Measurements from ENCODE around the gene DOK4.

GRCh38 chr16:57470711-57471110 lies 15.6 kb downstream of the DOK4 start:
- TF ChIP-seq EZH2 (IDR thresholded peaks at IDR 0.05), result no peak
- no peak for TF ChIP-seq POLR2AphosphoS5 (IDR thresholded peaks at IDR 0.05; ENCODE audit: borderline replicate concordance, low read depth, low read length)
